ENCODE data around the gene CNTNAP2. TPM values are rescaled to one million over a fixed set of nuclear protein-coding genes. Genes with fewer than 3 reads are reported as not detected.
"Not testable (repeated sequence)": the region's sequence is repeated elsewhere in the genome, so short reads cannot be mapped to it uniquely, and the experiment has no call there.

The CNTNAP2 gene
- total RNA-seq, 6 experiments from 2014 or later: 1.8 to 8.1 (median 3.9) TPM

GRCh38 chr7:147777309-147777708 lies 1660.7 kb downstream of the CNTNAP2 start:
- no peak for DNase-seq
- Histone ChIP-seq H3K4me3 (no peak overlapping the region), H3K36me3 (no peaks in the 10 kb centered on the region), H3K27me3 (no peaks in the 10 kb centered on the region), H3K4me1 (no peaks in the 10 kb centered on the region), H3K9me3 (no peaks in the 10 kb centered on the region), H3K27ac (no peak overlapping the region)
- WGBS (ENCODE audit: insufficient coverage, low coverage, low lambda C conversion rate, missing lambda C conversion rate): 57% methylated on average over 3 of the region's 3 CpGs
- TF ChIP-seq, protein P1, sequence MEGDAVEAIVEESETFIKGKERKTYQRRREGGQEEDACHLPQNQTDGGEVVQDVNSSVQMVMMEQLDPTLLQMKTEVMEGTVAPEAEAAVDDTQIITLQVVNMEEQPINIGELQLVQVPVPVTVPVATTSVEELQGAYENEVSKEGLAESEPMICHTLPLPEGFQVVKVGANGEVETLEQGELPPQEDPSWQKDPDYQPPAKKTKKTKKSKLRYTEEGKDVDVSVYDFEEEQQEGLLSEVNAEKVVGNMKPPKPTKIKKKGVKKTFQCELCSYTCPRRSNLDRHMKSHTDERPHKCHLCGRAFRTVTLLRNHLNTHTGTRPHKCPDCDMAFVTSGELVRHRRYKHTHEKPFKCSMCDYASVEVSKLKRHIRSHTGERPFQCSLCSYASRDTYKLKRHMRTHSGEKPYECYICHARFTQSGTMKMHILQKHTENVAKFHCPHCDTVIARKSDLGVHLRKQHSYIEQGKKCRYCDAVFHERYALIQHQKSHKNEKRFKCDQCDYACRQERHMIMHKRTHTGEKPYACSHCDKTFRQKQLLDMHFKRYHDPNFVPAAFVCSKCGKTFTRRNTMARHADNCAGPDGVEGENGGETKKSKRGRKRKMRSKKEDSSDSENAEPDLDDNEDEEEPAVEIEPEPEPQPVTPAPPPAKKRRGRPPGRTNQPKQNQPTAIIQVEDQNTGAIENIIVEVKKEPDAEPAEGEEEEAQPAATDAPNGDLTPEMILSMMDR (IDR thresholded peaks at IDR 0.05): no peak
- TF ChIP-seq POLR2A (IDR thresholded peaks at IDR 0.05): no peak
- intact Hi-C loops (cut with DNase I): no loop called here
- no peak for ATAC-seq

- H3K9me3 ChIP-seq: no peaks in the 10 kb centered on the region
- DNase-seq: no peak
- H3K27me3 ChIP-seq: no peaks in the 10 kb centered on the region
- 59% methylated on average over 3 of the region's 3 CpGs for WGBS (ENCODE audit: insufficient coverage, low coverage, low lambda C conversion rate, missing lambda C conversion rate)
- TF ChIP-seq, protein P1 (IDR thresholded peaks at IDR 0.05): no peak
- TF ChIP-seq POLR2A (IDR thresholded peaks at IDR 0.05): no peak
- no peaks in the 10 kb centered on the region for H3K36me3 ChIP-seq
- intact Hi-C loops (cut with DNase I): no loop called here
- H3K4me1 ChIP-seq: no peaks in the 10 kb centered on the region
- no peak for ATAC-seq
- no peak overlapping the region for H3K4me3 ChIP-seq
- no peak overlapping the region for H3K27ac ChIP-seq
Measured at GRCh38 chr7:147779949-147780348, 1663.3 kb downstream of the CNTNAP2 start.

DNA sequence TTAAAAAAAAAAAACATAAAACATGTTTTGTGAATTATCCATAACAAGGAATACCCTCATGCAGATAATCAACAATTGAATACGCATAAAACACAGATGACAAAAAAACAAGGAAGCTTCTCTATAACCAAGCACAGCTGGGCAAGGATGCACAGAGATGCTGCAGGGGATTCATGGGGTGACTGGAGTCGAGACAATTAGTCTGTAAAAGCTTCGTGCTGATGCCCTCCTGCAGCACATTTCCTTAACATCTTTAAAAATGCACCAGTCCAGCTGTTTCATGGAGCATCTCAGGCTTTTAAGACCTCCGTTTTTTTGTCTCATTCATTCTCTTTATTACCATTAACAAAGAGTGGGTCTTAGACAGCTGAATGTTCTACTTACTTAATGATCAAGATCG lies 1680.0 kb downstream of the CNTNAP2 start:
- H3K27ac ChIP-seq: no peak overlapping the region
- 44% methylated on average over 5 of the region's 5 CpGs for WGBS (ENCODE audit: insufficient coverage, low coverage, low lambda C conversion rate, missing lambda C conversion rate)
- ATAC-seq (no peak), DNase-seq (no peak)
- no peak overlapping the region for H3K4me3 ChIP-seq
- no peaks in the 10 kb centered on the region for H3K36me3 ChIP-seq
- H3K4me1 ChIP-seq: no peaks in the 10 kb centered on the region
- H3K9me3 ChIP-seq: no peaks in the 10 kb centered on the region
- TF ChIP-seq, protein P1 (IDR thresholded peaks at IDR 0.05): no peak
- no peak for TF ChIP-seq POLR2A (IDR thresholded peaks at IDR 0.05)
- intact Hi-C loops (cut with DNase I): no loop called here
- H3K27me3 ChIP-seq: no peaks in the 10 kb centered on the region

DNA sequence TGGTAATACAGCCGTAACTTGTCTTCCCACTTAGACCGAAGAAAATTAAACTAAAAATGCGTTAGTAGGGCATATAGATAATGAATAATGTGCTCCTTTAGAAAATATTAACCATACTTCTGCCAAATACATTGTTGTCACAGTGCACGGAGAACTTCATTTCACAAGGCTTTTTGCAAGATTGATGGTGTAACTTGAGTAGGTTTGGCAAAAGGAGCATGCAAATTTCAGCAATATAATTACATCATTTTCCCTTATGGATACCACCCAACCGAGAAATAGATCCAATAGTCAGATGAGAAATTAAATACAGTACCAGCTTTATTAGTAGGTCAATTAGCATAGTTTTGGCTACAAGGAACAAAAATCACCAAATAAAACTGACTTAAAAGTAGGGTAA lies 1681.4 kb downstream of the CNTNAP2 start:
- Histone ChIP-seq H3K36me3 (no peaks in the 10 kb centered on the region), H3K9me3 (no peaks in the 10 kb centered on the region), H3K4me3 (no peak overlapping the region), H3K4me1 (no peaks in the 10 kb centered on the region), H3K27me3 (no peaks in the 10 kb centered on the region), H3K27ac (no peak overlapping the region)
- no peak for ATAC-seq
- intact Hi-C loops (cut with DNase I): no loop called here
- TF ChIP-seq, protein P1 (IDR thresholded peaks at IDR 0.05): no peak
- no peak for TF ChIP-seq POLR2A (IDR thresholded peaks at IDR 0.05)
- WGBS (ENCODE audit: insufficient coverage, low coverage, low lambda C conversion rate, missing lambda C conversion rate): 42% methylated on average over 5 of the region's 5 CpGs
- no peak for DNase-seq

DNA sequence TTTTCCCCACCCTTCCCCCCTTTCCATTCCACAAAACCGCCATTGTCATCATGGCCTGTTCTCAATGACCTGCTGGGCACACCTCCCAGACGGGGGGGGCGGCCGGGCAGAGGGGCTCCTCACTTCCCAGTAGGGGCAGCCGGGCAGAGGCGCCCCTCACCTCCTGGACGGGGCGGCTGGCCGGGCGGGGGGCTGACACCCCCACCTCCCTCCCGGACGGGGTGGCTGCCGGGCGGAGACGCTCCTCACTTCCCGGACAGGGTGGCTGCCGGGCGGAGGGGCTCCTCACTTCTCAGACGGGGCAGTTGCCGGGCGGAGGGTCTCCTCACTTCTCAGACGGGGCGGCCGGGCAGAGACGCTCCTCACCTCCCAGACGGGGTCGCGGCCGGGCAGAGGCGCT lies 1685.2 kb downstream of the CNTNAP2 start:
- H3K36me3 ChIP-seq; ATAC-seq; DNase-seq; intact Hi-C loops (cut with DNase I); H3K4me1 ChIP-seq; H3K4me3 ChIP-seq; H3K27ac ChIP-seq; H3K27me3 ChIP-seq; H3K9me3 ChIP-seq: not testable (repeated sequence)
- WGBS (ENCODE audit: insufficient coverage, low coverage, low lambda C conversion rate, missing lambda C conversion rate): 47% methylated on average over 4 of the region's 30 CpGs
